ENCODE results near the gene YES1.
"Not testable (repeated sequence)": the region's sequence is repeated elsewhere in the genome, so short reads cannot be mapped to it uniquely, and the experiment has no call there.

Gene YES1

DNA sequence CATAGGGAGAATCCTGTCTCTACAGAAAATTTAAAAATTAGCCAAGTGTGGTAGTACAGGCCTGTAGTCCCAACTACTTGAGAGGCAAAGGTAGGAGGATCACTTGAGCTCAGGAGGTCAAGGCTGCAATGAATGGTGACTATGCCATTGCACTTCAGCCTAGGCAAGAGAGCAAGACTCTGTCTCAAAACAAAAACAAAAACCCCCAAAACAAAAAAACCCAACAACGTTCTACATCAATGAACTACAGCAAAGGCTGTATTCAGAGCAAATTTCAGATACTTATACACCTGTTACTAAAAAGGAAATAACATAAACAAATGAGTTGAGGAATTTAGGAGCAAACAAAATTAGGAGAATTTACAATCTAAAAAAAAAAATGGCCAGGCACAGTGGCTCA, 22.6 kb downstream of the YES1 start:
- DNase-seq, result no peak
- no peak overlapping the region for H3K27ac ChIP-seq
- no peaks in the 10 kb centered on the region for H3K36me3 ChIP-seq (replicated peaks)
- no peaks in the 10 kb centered on the region for H3K27me3 ChIP-seq (replicated peaks)
- TF ChIP-seq CTCF (IDR thresholded peaks at IDR 0.05; ENCODE audit: low read depth, low read length, missing control alignments), result no peak
- in situ Hi-C loops (cut with HindIII; ENCODE audit: low pct_ligation_motif_present, low sequenced_read_pairs), result no loop called here
- no peak overlapping the region for H3K4me3 ChIP-seq (ENCODE audit: low read depth, low read length)

GRCh38 chr18:785242-785641, 26.8 kb downstream of the YES1 start:
- no peaks in the 10 kb centered on the region for H3K27me3 ChIP-seq (replicated peaks)
- no peak overlapping the region for H3K4me3 ChIP-seq (ENCODE audit: low read depth, low read length)
- in situ Hi-C loops (cut with HindIII; ENCODE audit: low pct_ligation_motif_present, low sequenced_read_pairs), result no loop called here
- no peaks in the 10 kb centered on the region for H3K36me3 ChIP-seq (replicated peaks)
- no peak for DNase-seq
- no peak for TF ChIP-seq CTCF (IDR thresholded peaks at IDR 0.05; ENCODE audit: low read depth, low read length, missing control alignments)
- no peak overlapping the region for H3K27ac ChIP-seq

DNA sequence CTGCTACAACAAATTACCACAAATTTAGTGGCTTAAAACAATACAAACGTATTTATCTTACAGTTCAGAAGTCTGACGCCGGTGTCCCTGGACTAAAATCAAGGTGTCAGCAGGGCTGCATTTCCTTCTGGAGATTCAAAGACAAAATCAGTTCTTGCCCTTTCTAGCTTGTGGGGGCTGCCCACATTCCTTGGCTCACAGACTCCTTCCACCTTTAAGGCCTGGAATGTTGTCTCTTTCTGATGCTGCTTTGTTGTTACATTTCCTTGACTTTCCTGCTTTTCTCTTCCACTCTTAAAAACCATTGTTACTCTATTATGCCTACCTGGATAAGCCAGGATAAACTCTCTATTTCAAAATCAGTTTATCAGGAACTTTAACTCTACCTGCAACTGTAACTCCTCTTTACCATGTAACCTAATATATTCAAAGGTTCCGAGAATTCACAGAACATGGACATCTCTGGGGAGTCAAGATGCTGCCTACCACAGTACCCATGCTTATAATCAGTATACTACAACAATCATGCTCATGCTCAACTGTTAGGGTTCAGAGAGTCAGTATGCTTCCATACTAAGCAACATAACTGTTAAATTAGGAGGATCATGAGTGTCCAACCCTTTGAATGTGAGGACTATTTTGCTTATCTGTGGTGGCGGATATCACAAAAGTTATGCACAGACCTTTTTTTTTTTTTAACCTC, 27.4 kb downstream of the YES1 start:
- DNase-seq, result no peak
- H3K4me3 ChIP-seq (ENCODE audit: low read depth, low read length), result no peak overlapping the region
- H3K27ac ChIP-seq, result no peak overlapping the region
- H3K27me3 ChIP-seq (replicated peaks), result no peaks in the 10 kb centered on the region
- no peaks in the 10 kb centered on the region for H3K36me3 ChIP-seq (replicated peaks)
- no peak for TF ChIP-seq CTCF (IDR thresholded peaks at IDR 0.05; ENCODE audit: low read depth, low read length, missing control alignments)
- in situ Hi-C loops (cut with HindIII; ENCODE audit: low pct_ligation_motif_present, low sequenced_read_pairs), result no loop called here

DNA sequence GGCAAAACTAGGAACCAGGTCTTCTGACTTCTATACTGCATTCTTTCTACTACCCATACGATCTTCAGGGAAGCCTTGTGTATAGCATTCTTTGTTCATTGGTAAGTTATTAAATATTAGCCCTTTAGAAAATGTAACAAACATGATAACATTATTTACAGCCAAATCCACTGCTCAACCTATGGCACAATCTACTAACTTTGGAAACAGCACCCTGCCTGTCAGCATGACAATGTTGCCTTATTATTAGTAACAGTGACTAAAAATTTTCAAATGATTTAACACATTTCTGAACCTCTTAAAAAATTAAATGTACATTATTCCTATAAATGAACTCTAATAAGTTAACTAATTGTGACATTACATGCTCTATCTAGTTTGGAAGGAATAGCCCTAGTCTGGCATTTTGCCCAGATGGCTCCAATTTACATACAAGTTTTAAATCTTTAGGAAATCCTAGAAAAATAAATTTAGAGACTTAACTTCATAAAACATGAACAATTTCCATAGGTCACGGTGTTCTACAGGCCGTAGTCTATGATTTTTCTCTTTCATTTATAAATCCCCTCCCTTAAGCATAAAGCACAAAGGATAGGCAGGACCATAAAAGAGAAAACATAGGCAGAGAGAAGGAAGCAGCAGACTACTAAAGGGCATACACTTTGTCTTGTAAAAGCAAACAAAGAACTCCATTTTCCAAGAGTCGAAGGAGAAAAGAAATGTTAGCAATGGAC, 33.7 kb downstream of the YES1 start:
- DNase-seq, result no peak
- no peak for TF ChIP-seq CTCF (IDR thresholded peaks at IDR 0.05; ENCODE audit: low read depth, low read length, missing control alignments)
- H3K27me3 ChIP-seq (replicated peaks), result no peaks in the 10 kb centered on the region
- H3K4me3 ChIP-seq (ENCODE audit: low read depth, low read length), result no peak overlapping the region
- in situ Hi-C loops (cut with HindIII; ENCODE audit: low pct_ligation_motif_present, low sequenced_read_pairs), result no loop called here
- H3K36me3 ChIP-seq (replicated peaks), result no peaks in the 10 kb centered on the region
- H3K27ac ChIP-seq, result no peak overlapping the region

GRCh38 chr18:777021-777420, 35.0 kb downstream of the YES1 start:
- no peak overlapping the region for H3K4me3 ChIP-seq (ENCODE audit: low read depth, low read length)

GRCh38 chr18:776044-776443, 36.0 kb downstream of the YES1 start:
- DNase-seq; H3K27me3 ChIP-seq (replicated peaks); H3K36me3 ChIP-seq (replicated peaks); H3K4me3 ChIP-seq (ENCODE audit: low read depth, low read length); in situ Hi-C loops (cut with HindIII; ENCODE audit: low pct_ligation_motif_present, low sequenced_read_pairs); H3K27ac ChIP-seq: not testable (repeated sequence)

More at GRCh38 chr18:777021-777420, 35.0 kb downstream of the YES1 start:
- in situ Hi-C loops (cut with HindIII; ENCODE audit: low pct_ligation_motif_present, low sequenced_read_pairs), result no loop called here
- TF ChIP-seq CTCF (IDR thresholded peaks at IDR 0.05; ENCODE audit: low read depth, low read length, missing control alignments), result no peak
- Histone ChIP-seq H3K27me3 (replicated peaks) (no peaks in the 10 kb centered on the region), H3K27ac (no peak overlapping the region), H3K36me3 (replicated peaks) (no peaks in the 10 kb centered on the region)
- DNase-seq, result no peak

Data from brain microvascular endothelial cell (primary cell).